ENCODE results near the gene CPAMD8. TPM values are rescaled to one million over a fixed set of nuclear protein-coding genes. Genes with fewer than 3 reads are reported as not detected.

Gene CPAMD8
- total RNA-seq, 1 experiment from 2014 or later: 3.9 TPM

- Histone ChIP-seq H3K27me3 (ENCODE audit: low read length) (no peaks in the 10 kb centered on the region), H3K9me3 (ENCODE audit: low read length) (no peaks in the 10 kb centered on the region), H3K79me2 (ENCODE audit: low read length) (no peaks in the 10 kb centered on the region), H4K20me1 (ENCODE audit: low read length) (no peaks in the 10 kb centered on the region), H3K36me3 (ENCODE audit: low read depth, low read length) (no peaks in the 10 kb centered on the region), H3K4me2 (ENCODE audit: low read length) (no peak overlapping the region), H2AFZ (ENCODE audit: low read length) (no peak overlapping the region), H3K27ac (ENCODE audit: low read length) (no peak overlapping the region), H3K4me1 (ENCODE audit: insufficient read depth, low read length) (no peaks in the 10 kb centered on the region), H3F3A (ENCODE audit: low read length, unreplicated experiment) (no peaks in the 10 kb centered on the region), H3K9me2 (replicated peaks; ENCODE audit: low read length) (no peaks in the 10 kb centered on the region), H3K4me3 (ENCODE audit: low read length) (no peak overlapping the region), H3K9ac (ENCODE audit: low read length) (no peak overlapping the region)
- TF ChIP-seq CTCF (conservative IDR thresholded peaks at IDR 0.05; ENCODE audit: low read depth, low read length): no peak
- TF ChIP-seq EZH2phosphoT487 (IDR thresholded peaks at IDR 0.05; ENCODE audit: borderline replicate concordance, low read length): no peak
- TF ChIP-seq EZH2 (IDR thresholded peaks at IDR 0.05; ENCODE audit: low read length, unreplicated experiment): no peak
- intact Hi-C loops (cut with micrococcal nuclease): no loop called here
- POLR2A ChIA-PET (ENCODE audit: unreplicated experiment): no interaction called here
- ATAC-seq: no peak
- DNase-seq: no peak
- BruUV-seq (replicated peaks): no TSS peak
- CTCF ChIA-PET: no interaction called here
Measured at GRCh38 chr19:17041976-17042375, 15.4 kb upstream of the CPAMD8 start.

- intact Hi-C loops (cut with micrococcal nuclease): no loop called here
- H3K4me3 ChIP-seq (ENCODE audit: low read length): no peak overlapping the region
- TF ChIP-seq CTCF (conservative IDR thresholded peaks at IDR 0.05; ENCODE audit: low read depth, low read length): no peak
- no peaks in the 10 kb centered on the region for H3K4me1 ChIP-seq (ENCODE audit: insufficient read depth, low read length)
- H3K9me2 ChIP-seq (replicated peaks; ENCODE audit: low read length): no peaks in the 10 kb centered on the region
- no peaks in the 10 kb centered on the region for H4K20me1 ChIP-seq (ENCODE audit: low read length)
- H3K79me2 ChIP-seq (ENCODE audit: low read length): no peaks in the 10 kb centered on the region
- no peaks in the 10 kb centered on the region for H3K9me3 ChIP-seq (ENCODE audit: low read length)
- POLR2A ChIA-PET (ENCODE audit: unreplicated experiment): no interaction called here
- ATAC-seq (no peak), DNase-seq (no peak)
- no peaks in the 10 kb centered on the region for H3F3A ChIP-seq (ENCODE audit: low read length, unreplicated experiment)
- no TSS peak for BruUV-seq (replicated peaks)
- H3K4me2 ChIP-seq (ENCODE audit: low read length): no peak overlapping the region
- CTCF ChIA-PET: no interaction called here
- H2AFZ ChIP-seq (ENCODE audit: low read length): no peak overlapping the region
- no peaks in the 10 kb centered on the region for H3K27me3 ChIP-seq (ENCODE audit: low read length)
- no peak overlapping the region for H3K9ac ChIP-seq (ENCODE audit: low read length)
- H3K36me3 ChIP-seq (ENCODE audit: low read depth, low read length): no peaks in the 10 kb centered on the region
- no peak overlapping the region for H3K27ac ChIP-seq (ENCODE audit: low read length)
Measured at GRCh38 chr19:17037966-17038500, 11.4 kb upstream of the CPAMD8 start.

- Histone ChIP-seq H3K9me2 (replicated peaks; ENCODE audit: low read length) (no peaks in the 10 kb centered on the region), H3K4me2 (ENCODE audit: low read length) (no peak overlapping the region), H2AFZ (ENCODE audit: low read length) (no peak overlapping the region), H3F3A (ENCODE audit: low read length, unreplicated experiment) (no peaks in the 10 kb centered on the region), H3K9me3 (ENCODE audit: low read length) (no peaks in the 10 kb centered on the region), H3K79me2 (ENCODE audit: low read length) (no peaks in the 10 kb centered on the region), H3K9ac (ENCODE audit: low read length) (no peak overlapping the region), H3K4me3 (ENCODE audit: low read length) (no peak overlapping the region), H4K20me1 (ENCODE audit: low read length) (no peaks in the 10 kb centered on the region), H3K27me3 (ENCODE audit: low read length) (no peaks in the 10 kb centered on the region), H3K4me1 (ENCODE audit: insufficient read depth, low read length) (no peaks in the 10 kb centered on the region), H3K27ac (ENCODE audit: low read length) (no peak overlapping the region), H3K36me3 (ENCODE audit: low read depth, low read length) (no peaks in the 10 kb centered on the region)
- ATAC-seq (no peak), DNase-seq (no peak)
- CTCF ChIA-PET: no interaction called here
- no peak for TF ChIP-seq EZH2phosphoT487 (IDR thresholded peaks at IDR 0.05; ENCODE audit: borderline replicate concordance, low read length)
- TF ChIP-seq EZH2 (IDR thresholded peaks at IDR 0.05; ENCODE audit: low read length, unreplicated experiment): no peak
- TF ChIP-seq CTCF (conservative IDR thresholded peaks at IDR 0.05; ENCODE audit: low read depth, low read length): no peak
- intact Hi-C loops (cut with micrococcal nuclease): no loop called here
- POLR2A ChIA-PET (ENCODE audit: unreplicated experiment): no interaction called here
- BruUV-seq (replicated peaks): no TSS peak
Measured at GRCh38 chr19:17037184-17037583, 10.6 kb upstream of the CPAMD8 start.

Measured in PC-3 (cell line).